OCI-LY1 (cell line): ENCODE data around the gene MED22.
A peak's percentile ranks its signal among the peaks of the same experiment; 100 is the strongest.
"Not testable (repeated sequence)": the region's sequence is repeated elsewhere in the genome, so short reads cannot be mapped to it uniquely, and the experiment has no call there.

Experiments used
- H2AFZ ChIP-seq: fragments of 200-600 bp; sonication (generic), shearing (Covaris generic); 2 replicates; pipeline ENCODE4 v1.6.0; 2014; ENCODE audit warnings: antibody characterized with exemption, mild to moderate bottlenecking, low read length
- H3F3A ChIP-seq: fragments of 200-600 bp; sonication (generic), shearing (Covaris generic); 2 replicates; pipeline ENCODE4 v1.6.0; 2014; ENCODE audit warnings: mild to moderate bottlenecking, antibody characterized with exemption, low read length, moderate library complexity; ENCODE audit not compliant: insufficient read depth
- H3K27ac ChIP-seq: fragments of 200-600 bp; sonication (generic); 2 replicates; pipeline ENCODE4 v1.5.1; 2014; ENCODE audit warnings: low read length, mixed run types, mild to moderate bottlenecking, low read depth; ENCODE audit not compliant: poor library complexity, severe bottlenecking
- H3K27me3 ChIP-seq: fragments of 200-600 bp; sonication (generic); 2 replicates; pipeline ENCODE4 v1.6.0; 2014; ENCODE audit warnings: antibody characterized with exemption, mild to moderate bottlenecking, low read length, moderate library complexity; ENCODE audit not compliant: insufficient read depth
- H3K36me3 ChIP-seq: fragments of 200-600 bp; sonication (generic); 2 replicates; pipeline ENCODE4 v1.6.1; 2014; ENCODE audit warnings: mild to moderate bottlenecking, antibody characterized with exemption, low read length, moderate library complexity, mixed read lengths; ENCODE audit not compliant: insufficient read depth
- H3K4me1 ChIP-seq: fragments of 200-600 bp; sonication (generic); 2 replicates; pipeline ENCODE4 v1.5.1; 2014; ENCODE audit warnings: mild to moderate bottlenecking, low read length, moderate library complexity; ENCODE audit not compliant: insufficient read depth, severe bottlenecking
- H3K4me2 ChIP-seq: fragments of 200-600 bp; sonication (generic), shearing (Covaris generic); 2 replicates; pipeline ENCODE4 v1.6.1; 2014; ENCODE audit warnings: low read length
- H3K4me3 ChIP-seq: fragments of 200-600 bp; sonication (generic); 2 replicates; pipeline ENCODE4 v1.5.1; 2014; ENCODE audit warnings: low read length, low read depth, mild to moderate bottlenecking, mixed read lengths; ENCODE audit not compliant: poor library complexity, severe bottlenecking
- H3K79me2 ChIP-seq: fragments of 200-600 bp; shearing (Covaris generic); 2 replicates; pipeline ENCODE4 v1.6.1; 2016; ENCODE audit warnings: mixed run types, low read length, mixed read lengths; ENCODE audit not compliant: insufficient read depth
- H3K9ac ChIP-seq: fragments of 200-600 bp; sonication (generic), shearing (Covaris generic); 2 replicates; pipeline ENCODE4 v1.6.1; 2014; ENCODE audit warnings: mild to moderate bottlenecking, low read length, mixed read lengths
- H3K9me2 ChIP-seq: fragments of 200-600 bp; sonication (generic), shearing (Covaris generic); 2 replicates; pipeline ENCODE4 v1.6.1; 2014; ENCODE audit warnings: low read depth, mild to moderate bottlenecking, low read length, mixed read lengths
- H3K9me3 ChIP-seq: fragments of 200-600 bp; shearing (Covaris generic); 2 replicates; pipeline ENCODE4 v1.6.1; 2014; ENCODE audit warnings: low read length, mixed read lengths
- H4K20me1 ChIP-seq: fragments of 200-600 bp; sonication (generic), shearing (Covaris generic); 2 replicates; pipeline ENCODE4 v1.6.0; 2016; ENCODE audit warnings: mild to moderate bottlenecking, low read length; ENCODE audit not compliant: insufficient read depth
- CTCF ChIP-seq: fragments of 200-600 bp; sonication (generic), shearing (Covaris generic); IDR thresholded peaks from 2 replicates; pipeline ENCODE4 v1.5.1; 2017; ENCODE audit warnings: mild to moderate bottlenecking, antibody characterized with exemption, low read length, moderate library complexity, mixed read lengths
- EZH2 ChIP-seq: fragments of 200-600 bp; sonication (generic), shearing (Covaris generic); IDR thresholded peaks from 2 replicates; pipeline ENCODE4 v1.8.0; 2017; ENCODE audit warnings: borderline replicate concordance, mixed run types, mild to moderate bottlenecking, antibody characterized with exemption, low read length, moderate library complexity, mixed read lengths

Gene MED22

GRCh38 chr9:133377721-133378216, 29.8 kb upstream of the MED22 start:
- Histone ChIP-seq H3K9ac (no peak overlapping the region), H3K27ac (no peak overlapping the region), H3K9me2 (no peaks in the 10 kb centered on the region), H3F3A (no peaks in the 10 kb centered on the region), H3K27me3 (no peaks in the 10 kb centered on the region; the same call in 1 of the 2 replicates), H3K79me2 (peaks cover 15% of the 10 kb centered on the region), H2AFZ (no peak overlapping the region), H3K4me1 (peaks cover 17% of the 10 kb centered on the region), H3K36me3 (peaks cover 5% of the 10 kb centered on the region; the same call in 1 of the 2 replicates), H3K4me2 (no peak overlapping the region), H3K9me3 (no peaks in the 10 kb centered on the region), H3K4me3 (no peak overlapping the region), H4K20me1 (no peaks in the 10 kb centered on the region)
- TF ChIP-seq EZH2 = no peak
- TF ChIP-seq CTCF = no peak

GRCh38 chr9:133377280-133377679, 29.3 kb upstream of the MED22 start:
- not testable (repeated sequence) for H3K9ac ChIP-seq, H3K27me3 ChIP-seq, H3K9me3 ChIP-seq, H4K20me1 ChIP-seq, H3K9me2 ChIP-seq, H2AFZ ChIP-seq, H3K27ac ChIP-seq, H3F3A ChIP-seq, H3K36me3 ChIP-seq, H3K4me3 ChIP-seq, H3K4me2 ChIP-seq
- Histone ChIP-seq H3K4me1 (peaks cover 22% of the 10 kb centered on the region), H3K79me2 (peaks cover 15% of the 10 kb centered on the region)

- H3F3A ChIP-seq = no peaks in the 10 kb centered on the region
- H3K79me2 ChIP-seq = peaks cover 24% of the 10 kb centered on the region
- H3K27ac ChIP-seq = peak within 1 kb of the TSS; percentile 26
- H3K4me1 ChIP-seq = peaks cover 35% of the 10 kb centered on the region
- H3K27me3 ChIP-seq = no peaks in the 10 kb centered on the region; the same call in 1 of the 2 replicates
- H3K36me3 ChIP-seq = peaks cover 5% of the 10 kb centered on the region; the same call in 1 of the 2 replicates
- H3K9me2 ChIP-seq = no peaks in the 10 kb centered on the region
- H3K9me3 ChIP-seq = no peaks in the 10 kb centered on the region
- H4K20me1 ChIP-seq = no peaks in the 10 kb centered on the region
- peak within 1 kb of the TSS; percentile 73 for H3K4me3 ChIP-seq
- no peak for TF ChIP-seq CTCF
- TF ChIP-seq EZH2 = no peak
- peak within 1 kb of the TSS; percentile 75 for H3K9ac ChIP-seq
- no peak within 1 kb of the TSS for H2AFZ ChIP-seq
- peak within 1 kb of the TSS; percentile 93 for H3K4me2 ChIP-seq
Observed at GRCh38 chr9:133375724-133376654, 28.1 kb upstream of the MED22 start, which contains the start of the genes STKLD1 and SURF4. Gene STKLD1, plus strand, starts transcription at chr9:133376366. Its CDS starts 108 bp downstream, at chr9:133376474. Gene SURF4, minus strand, starts transcription at chr9:133376060. Its CDS starts 91 bp downstream, at chr9:133375969.
